AG09309 (cell line): ENCODE results near the gene OR7G2.

ENCODE experiments used
- DNase-seq: peaks from one replicate; pipeline ENCODE4 v3.0.0-alpha.2; 2010; ENCODE audit warnings: low read depth
- H3K4me3 ChIP-seq: 2 replicates; pipeline ENCODE4 v1.5.1; 2011; ENCODE audit warnings: mild to moderate bottlenecking, low read depth, low read length, moderate library complexity; ENCODE audit not compliant: control insufficient read depth
- CTCF ChIP-seq: IDR thresholded peaks from 2 replicates; pipeline ENCODE4 v1.5.1; 2011; ENCODE audit warnings: mild to moderate bottlenecking, low read depth, low read length, inconsistent platforms; ENCODE audit not compliant: insufficient read depth, control insufficient read depth; ENCODE audit errors: missing control alignments

The OR7G2 gene

GRCh38 chr19:9107375-9107774 is at the start of gene OR7G2:
Gene OR7G2, minus strand, starts transcription at chr19:9107475. Its CDS starts 4,232 bp downstream, at chr19:9103243.
- TF ChIP-seq CTCF: no peak
- H3K4me3 ChIP-seq: no peak within 1 kb of the TSS
- no peak for DNase-seq

- no peak for TF ChIP-seq CTCF
- DNase-seq: no peak
- no peak overlapping the region for H3K4me3 ChIP-seq
Measured at GRCh38 chr19:9156304-9156703, 49.0 kb upstream of the OR7G2 start.

- DNase-seq: no peak
- no peak for TF ChIP-seq CTCF
- H3K4me3 ChIP-seq: no peak overlapping the region
Measured at GRCh38 chr19:9155591-9155990, 48.3 kb upstream of the OR7G2 start.

GRCh38 chr19:9151367-9151766 is 44.1 kb upstream of the OR7G2 start:
- DNase-seq: no peak

GRCh38 chr19:9150650-9151049 is 43.4 kb upstream of the OR7G2 start:
- TF ChIP-seq CTCF: no peak

More at GRCh38 chr19:9151367-9151766, 44.1 kb upstream of the OR7G2 start:
- no peak for TF ChIP-seq CTCF
- H3K4me3 ChIP-seq: no peak overlapping the region

GRCh38 chr19:9149997-9150396 is 42.7 kb upstream of the OR7G2 start:
- no peak for TF ChIP-seq CTCF
- no peak for DNase-seq
- no peak overlapping the region for H3K4me3 ChIP-seq

More at GRCh38 chr19:9150650-9151049, 43.4 kb upstream of the OR7G2 start:
- H3K4me3 ChIP-seq: no peak overlapping the region
- DNase-seq: no peak

- no peak overlapping the region for H3K4me3 ChIP-seq
- DNase-seq: no peak
- no peak for TF ChIP-seq CTCF
Measured at GRCh38 chr19:9148697-9149096, 41.4 kb upstream of the OR7G2 start.
